Dermis microvascular lymphatic vessel endothelial cell (primary cell): Measurements from ENCODE around the gene PRSS21. TPM values are rescaled to one million over a fixed set of nuclear protein-coding genes. Genes with fewer than 3 reads are reported as not detected.

Experiments used
- DNase-seq, 2 donors: peaks; one replicate each; pipeline versions ENCODE4 v3.0.0 to v3.0.0-alpha.2; 2010; ENCODE audit warnings: low read depth in 2 of 2
- total RNA-seq: library from RNA; depleted of rRNA; stranded (reverse); fragments of >200 nt; gene quantifications from 2 replicates; pipeline ENCODE4 v1.2.1, GENCODE V29; 2014

The PRSS21 gene
- total RNA-seq, 1 donor from 2014 or later = 1.8 TPM

GRCh38 chr16:2803545-2804195, 13.4 kb upstream of the PRSS21 start:
- DNase-seq = no peak

DNA sequence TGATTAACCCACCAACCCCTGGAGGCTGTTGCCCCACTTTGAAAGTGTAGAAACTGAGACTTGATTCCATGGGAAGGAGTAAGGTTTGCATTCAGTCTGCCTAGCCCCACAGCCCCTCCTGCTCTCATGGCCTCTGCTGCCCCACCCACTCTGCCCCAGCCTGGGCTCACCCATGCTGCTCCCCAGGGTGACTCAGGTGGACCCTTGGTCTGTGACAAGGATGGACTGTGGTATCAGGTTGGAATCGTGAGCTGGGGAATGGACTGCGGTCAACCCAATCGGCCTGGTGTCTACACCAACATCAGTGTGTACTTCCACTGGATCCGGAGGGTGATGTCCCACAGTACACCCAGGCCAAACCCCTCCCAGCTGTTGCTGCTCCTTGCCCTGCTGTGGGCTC, 12.3 kb upstream of the PRSS21 start:
- no peak for DNase-seq

DNA sequence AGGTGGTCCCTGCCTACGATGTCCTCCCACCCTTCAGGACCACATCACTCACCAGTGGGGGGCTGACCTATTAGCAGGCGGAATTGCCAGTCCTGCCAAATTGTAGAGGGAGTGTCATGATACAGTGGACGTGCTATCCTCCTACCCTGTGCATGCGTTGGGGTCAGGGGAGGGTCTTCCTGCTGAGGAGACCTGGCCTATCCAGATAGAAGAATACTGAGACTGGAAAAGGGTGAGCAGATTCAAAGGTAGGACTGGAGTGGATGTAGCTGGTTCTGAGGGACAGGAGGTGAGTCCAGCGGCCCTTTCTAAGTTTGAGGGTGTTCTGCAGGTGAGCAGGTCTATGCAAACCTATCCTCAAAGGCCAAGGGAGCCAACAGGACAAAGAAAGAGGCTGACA, 10.8 kb upstream of the PRSS21 start:
- DNase-seq = no peak

- DNase-seq = no peak
These were observed 8.9 kb upstream of the PRSS21 start for GRCh38 chr16:2808181-2808580.

- no peak for DNase-seq
These were observed 7.8 kb upstream of the PRSS21 start for GRCh38 chr16:2809149-2809760.

GRCh38 chr16:2810651-2811050, 6.4 kb upstream of the PRSS21 start:
- DNase-seq = no peak

- DNase-seq = no peak
These were observed 5.2 kb upstream of the PRSS21 start for GRCh38 chr16:2811703-2812471.

DNA sequence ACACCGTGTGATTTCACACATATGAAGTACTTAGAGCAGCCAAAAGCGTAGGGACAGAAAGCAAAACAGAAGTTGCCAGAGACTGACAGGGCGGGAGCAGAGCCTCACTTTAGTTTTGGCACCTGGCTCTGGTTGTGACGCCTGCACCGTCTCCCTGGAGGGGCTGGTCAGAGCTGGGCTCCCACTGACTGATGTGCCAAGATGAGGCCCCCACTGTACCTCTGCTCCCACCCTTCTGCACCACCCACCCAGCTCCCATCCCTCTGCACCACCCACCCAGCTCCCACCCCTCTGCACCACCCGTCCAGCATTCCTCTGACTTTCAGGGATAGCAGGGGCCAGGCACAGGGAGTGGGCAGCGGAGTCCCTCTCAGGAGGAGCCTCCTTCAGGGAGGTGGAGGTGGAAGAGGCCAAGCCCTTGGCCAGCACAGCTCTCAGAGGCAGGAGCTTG, 3.2 kb upstream of the PRSS21 start:
- DNase-seq = no peak

- DNase-seq = no peak
These were observed 2.3 kb upstream of the PRSS21 start for GRCh38 chr16:2814551-2815298.

GRCh38 chr16:2815299-2815771, 1.7 kb upstream of the PRSS21 start:
- DNase-seq = no peak

- DNase-seq = no peak
These were observed 569 bp downstream of the PRSS21 start for GRCh38 chr16:2817340-2818271.

GRCh38 chr16:2818272-2818876, 1.3 kb downstream of the PRSS21 start:
- no peak for DNase-seq

DNA sequence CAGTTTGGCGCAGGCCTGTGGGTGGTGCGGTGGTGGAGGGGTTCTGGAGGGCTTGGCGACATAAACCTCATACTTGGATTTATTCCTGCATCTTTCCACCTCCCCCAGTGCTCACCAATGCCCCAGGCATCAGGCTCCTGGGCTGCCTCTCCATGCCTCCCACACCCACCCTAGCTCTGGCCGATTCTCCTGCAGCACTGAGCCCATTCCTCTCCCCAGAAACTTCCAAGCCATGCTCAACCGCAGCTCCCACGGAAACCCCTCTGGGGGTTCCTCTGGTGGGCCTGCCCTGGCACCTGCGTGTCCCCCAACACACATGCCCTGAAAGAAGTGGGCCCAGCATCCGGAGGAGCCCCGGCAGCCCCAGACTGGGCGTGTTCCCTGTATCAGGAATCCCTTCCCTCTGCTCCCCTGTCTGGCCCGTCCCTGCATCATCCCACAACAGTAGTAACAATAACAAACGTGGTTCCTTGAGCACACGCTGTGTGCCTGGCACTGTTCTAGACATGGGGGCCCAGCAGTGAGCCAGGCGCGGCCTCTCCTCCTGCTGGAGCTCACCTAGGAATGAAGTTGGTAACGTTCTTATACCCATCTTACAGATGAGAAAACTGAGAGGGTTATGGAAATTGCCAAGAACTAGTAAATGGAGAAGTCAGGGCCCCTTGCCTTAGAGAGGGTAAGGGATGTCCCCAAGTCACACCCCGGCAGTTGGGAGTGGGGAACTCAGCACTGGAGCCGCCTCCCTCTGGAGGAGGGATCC, 2.3 kb downstream of the PRSS21 start:
- no peak for DNase-seq

DNA sequence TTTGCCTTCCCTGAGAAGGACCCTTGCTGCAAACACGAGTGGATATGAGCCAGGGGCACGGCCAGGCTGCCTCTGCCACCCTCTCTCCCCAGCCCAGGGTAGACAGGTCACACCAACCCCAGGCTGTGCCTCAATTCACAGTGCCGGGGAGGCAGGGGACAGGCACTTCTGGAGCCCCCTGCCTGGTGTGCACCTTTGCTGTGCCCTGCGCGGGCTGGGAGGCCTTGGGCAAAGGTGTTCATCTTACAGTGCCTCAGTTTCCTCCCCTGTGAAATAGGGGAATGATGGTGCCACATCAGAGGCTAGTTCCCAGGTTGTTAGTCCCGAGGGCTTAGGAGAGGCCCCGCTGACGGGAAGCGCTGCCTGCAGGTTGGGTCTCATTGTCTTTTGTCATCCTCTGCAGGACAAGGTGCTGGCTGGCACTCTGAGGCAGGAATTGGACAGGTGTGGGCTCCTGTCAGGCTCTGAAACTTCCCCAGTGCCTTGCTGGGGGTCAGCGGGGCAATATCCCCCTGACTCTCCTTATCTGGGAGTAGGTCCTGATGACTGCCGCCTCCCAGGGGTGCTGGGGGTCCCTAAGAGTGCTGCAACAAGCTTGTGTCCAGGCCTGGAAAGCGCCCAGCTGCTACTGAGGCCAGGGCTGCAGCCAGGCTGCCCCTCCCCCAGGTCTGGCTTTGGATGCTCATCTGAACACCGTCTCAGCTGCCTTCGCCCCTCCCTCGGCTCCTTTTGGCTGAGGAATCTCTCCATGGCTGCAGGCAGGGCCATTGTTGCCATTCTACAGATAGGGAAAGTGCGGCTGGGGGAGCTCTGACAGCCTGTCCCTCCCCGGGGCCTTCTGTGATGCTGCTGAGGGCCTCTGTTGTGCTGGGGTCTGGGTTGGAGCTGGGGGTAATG, 3.1 kb downstream of the PRSS21 start:
- no peak for DNase-seq

GRCh38 chr16:2820836-2821486, 3.9 kb downstream of the PRSS21 start:
- DNase-seq = no peak

DNA sequence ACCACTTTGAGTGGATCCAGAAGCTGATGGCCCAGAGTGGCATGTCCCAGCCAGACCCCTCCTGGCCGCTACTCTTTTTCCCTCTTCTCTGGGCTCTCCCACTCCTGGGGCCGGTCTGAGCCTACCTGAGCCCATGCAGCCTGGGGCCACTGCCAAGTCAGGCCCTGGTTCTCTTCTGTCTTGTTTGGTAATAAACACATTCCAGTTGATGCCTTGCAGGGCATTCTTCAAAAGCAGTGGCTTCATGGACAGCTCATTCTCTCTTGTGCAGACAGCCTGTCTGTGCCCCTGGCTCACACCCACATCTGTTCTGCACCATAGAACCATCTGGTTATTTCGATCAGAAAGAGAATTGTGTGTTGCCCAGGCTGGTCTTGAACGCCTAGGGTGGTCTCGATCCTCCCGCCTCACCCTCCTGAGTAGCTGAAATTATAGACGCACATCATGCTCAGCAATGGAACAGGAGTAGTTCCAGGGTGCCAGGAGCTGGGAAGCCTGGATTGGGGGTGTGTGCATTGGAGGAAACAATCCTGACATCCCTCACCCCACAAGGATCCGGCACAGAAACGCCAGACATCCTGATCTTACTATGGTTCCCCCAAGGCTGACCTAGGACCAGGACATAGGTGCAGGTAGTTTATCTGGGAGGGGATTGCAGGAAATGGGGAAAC, 4.6 kb downstream of the PRSS21 start:
- DNase-seq = no peak

DNA sequence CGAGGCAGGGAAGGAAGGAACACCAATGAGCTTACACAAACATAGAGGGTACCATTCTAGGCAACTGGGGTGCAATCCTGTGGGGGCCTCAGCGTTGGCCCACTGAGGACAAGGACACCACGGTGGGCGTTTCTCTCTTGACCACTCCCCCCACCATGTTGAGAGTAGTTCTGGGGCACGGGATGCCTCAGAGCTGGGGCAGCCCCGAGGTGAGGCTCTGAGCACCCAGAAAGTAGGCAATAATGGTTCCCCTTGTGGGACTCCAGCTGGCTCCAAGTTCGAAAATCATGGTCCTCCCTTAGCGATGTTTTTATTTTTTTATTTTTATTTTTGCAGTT, 5.1 kb downstream of the PRSS21 start:
- DNase-seq = no peak

DNA sequence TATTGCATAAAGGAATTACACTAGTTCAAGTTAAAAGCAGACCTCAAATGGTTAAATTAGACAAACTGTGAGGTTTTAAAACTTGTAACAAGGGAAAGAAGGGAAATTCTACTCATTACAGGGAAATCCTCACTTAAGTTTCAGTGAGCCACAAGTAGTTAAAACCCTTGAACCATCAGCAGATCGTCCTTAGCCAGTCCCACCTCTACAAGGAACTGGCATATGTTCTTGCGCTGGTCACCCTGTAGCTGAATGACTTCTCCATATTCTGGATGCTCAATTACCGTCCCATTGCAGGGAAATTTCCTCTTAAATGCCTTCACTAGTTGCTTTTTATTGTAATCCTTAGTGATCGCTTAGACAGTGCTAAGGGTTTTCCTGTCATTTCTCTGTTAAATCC, 5.5 kb downstream of the PRSS21 start:
- DNase-seq = no peak
